ENCODE measurements around the gene TOMM5.

- TF ChIP-seq POLR2A (IDR thresholded peaks at IDR 0.05) = no peak
- TF ChIP-seq CTCF (IDR thresholded peaks at IDR 0.05) = no peak
Observed at GRCh38 chr9:37639109-37639762, 46.8 kb upstream of the TOMM5 start.

Measured in upper lobe of left lung (tissue), 4 donors.